B cell (primary cell): ENCODE data around the gene NSF. TPM values are rescaled to one million over a fixed set of nuclear protein-coding genes. Genes with fewer than 3 reads are reported as not detected.
"Not testable (repeated sequence)": the region's sequence is repeated elsewhere in the genome, so short reads cannot be mapped to it uniquely, and the experiment has no call there.

Experiments
- ATAC-seq: fragments of 200-7000 bp; cut with Tn5 transposase; one replicate; pipeline ENCODE4 v1.10.0; 2021; ENCODE audit warnings: low read depth, mild to moderate bottlenecking, moderate number of reproducible peaks, moderate library complexity
- CTCF ChIA-PET: fragments of 350-600 bp; sonication (Branson Sonifier 250); formaldehyde crosslinking; loops from one replicate; lab custom pipeline; 2021; ENCODE audit warnings: antibody characterized with exemption, inconsistent platforms; lab: Charles Lee
- POLR2A ChIA-PET: fragments of 350-600 bp; sonication (Branson Sonifier 250); formaldehyde crosslinking; loops from one replicate; lab custom pipeline; 2021; ENCODE audit warnings: antibody characterized with exemption; lab: Charles Lee
- DNase-seq: peaks from one replicate; pipeline ENCODE4 v3.0.0; 2013
- H2AFZ ChIP-seq: 2 replicates; pipeline ENCODE4 v1.6.1; 2012; ENCODE audit warnings: mild to moderate bottlenecking, low read depth, low read length; ENCODE audit not compliant: insufficient read depth, poor library complexity, severe bottlenecking
- H3K27ac ChIP-seq, 2 donors: 1 replicate in 1 of 2; 2 replicates in 1 of 2; pipeline ENCODE4 v1.5.1; 2012 to 2013; ENCODE audit warnings: low read length in 2 of 2, mild to moderate bottlenecking in 2 of 2, moderate library complexity in 1 of 2
- H3K27me3 ChIP-seq, 4 experiments: fragments of 200-600 bp in 1 of 4; sonication (generic) in 1 of 4; replicated peaks in 1 of 4; 1 replicate in 2 of 4; 2 replicates in 2 of 4; pipeline versions ENCODE4 v1.6.1 to v1.7.0; 2013 to 2016; ENCODE audit warnings: low read length in 3 of 4, mild to moderate bottlenecking in 2 of 4, mixed read lengths in 1 of 4, moderate library complexity in 1 of 4; ENCODE audit not compliant: insufficient read depth in 4 of 4, control insufficient read depth in 3 of 4; ENCODE audit errors: control extremely low read depth in 1 of 4
- H3K36me3 ChIP-seq, 2 experiments: replicated peaks in 1 of 2; 1 replicate in 1 of 2; 2 replicates in 1 of 2; pipeline versions ENCODE4 v1.6.1 to v1.7.1; 2013; ENCODE audit warnings: low read length in 1 of 2; ENCODE audit not compliant: insufficient read depth in 2 of 2, control insufficient read depth in 1 of 2; ENCODE audit errors: control extremely low read depth in 1 of 2, extremely low read depth in 1 of 2
- H3K4me1 ChIP-seq, 2 donors: fragments of 200-600 bp in 1 of 2; sonication (generic) in 1 of 2; 1 replicate in 1 of 2; 2 replicates in 1 of 2; pipeline versions ENCODE4 v1.5.1 to v1.6.1; 2013 to 2017; ENCODE audit warnings: low read length in 2 of 2; ENCODE audit not compliant: control insufficient read depth in 2 of 2, insufficient read depth in 2 of 2
- H3K4me2 ChIP-seq: replicated peaks from 2 replicates; pipeline ENCODE3; 2012; ENCODE audit warnings: mild to moderate bottlenecking, low read depth, low read length; ENCODE audit not compliant: poor library complexity, severe bottlenecking
- H3K4me3 ChIP-seq, 5 experiments: fragments of 200-600 bp in 1 of 5; sonication (generic) in 1 of 5; 1 replicate in 3 of 5; 2 replicates in 2 of 5; pipeline versions ENCODE4 v1.5.1 to v1.7.0; 2011 to 2016; ENCODE audit warnings: low read length in 4 of 5, mild to moderate bottlenecking in 4 of 5, low read depth in 2 of 5, control low read depth in 1 of 5, moderate library complexity in 1 of 5; ENCODE audit not compliant: insufficient read depth in 1 of 5; ENCODE audit errors: control extremely low read depth in 1 of 5, extremely low read depth in 1 of 5
- H3K79me2 ChIP-seq: fragments of 200-600 bp; sonication (generic); one replicate; pipeline ENCODE4 v1.6.0; 2016; ENCODE audit warnings: low read length; ENCODE audit not compliant: control insufficient read depth, insufficient read depth
- H3K9ac ChIP-seq: fragments of 200-600 bp; sonication (generic); 2 replicates; pipeline ENCODE4 v1.6.1; 2017; ENCODE audit warnings: mild to moderate bottlenecking, low read length, moderate library complexity
- H3K9me3 ChIP-seq, 3 donors: one replicate each; pipeline versions ENCODE4 v1.6.1 to v1.7.1; 2013; ENCODE audit warnings: low read length in 2 of 3; ENCODE audit not compliant: control insufficient read depth in 2 of 3, insufficient read depth in 1 of 3; ENCODE audit errors: control extremely low read depth in 1 of 3
- H4K20me1 ChIP-seq: 2 replicates; pipeline ENCODE4 v1.6.0; 2012; ENCODE audit warnings: mild to moderate bottlenecking, low read length; ENCODE audit not compliant: insufficient read depth, control insufficient read depth, poor library complexity, severe bottlenecking
- H3K27ac Mint-ChIP-seq: one replicate; pipeline ENCODE4 v1.8.0; 2021; ENCODE audit warnings: mixed read lengths
- H3K27me3 Mint-ChIP-seq: one replicate; pipeline ENCODE4 v1.8.0; 2021; ENCODE audit warnings: mixed read lengths
- H3K4me1 Mint-ChIP-seq: one replicate; pipeline ENCODE4 v1.8.0; 2021; ENCODE audit warnings: mixed read lengths
- H3K4me3 Mint-ChIP-seq: one replicate; pipeline ENCODE4 v1.8.0; 2021; ENCODE audit warnings: mixed read lengths
- H3K9me3 Mint-ChIP-seq: one replicate; pipeline ENCODE4 v1.8.0; 2022; ENCODE audit warnings: mixed read lengths; ENCODE audit not compliant: insufficient read depth
- CTCF ChIP-seq: fragments of 200-600 bp; IDR thresholded peaks from one replicate; pipeline ENCODE4 v1.8.0; 2022; ENCODE audit warnings: antibody characterized with exemption, mild to moderate bottlenecking
- EZH2 ChIP-seq: IDR thresholded peaks from 2 replicates; pipeline ENCODE4 v1.6.1; 2012; ENCODE audit warnings: borderline replicate concordance, low read depth, mild to moderate bottlenecking, moderate library complexity, low read length; ENCODE audit not compliant: insufficient read depth, poor library complexity, severe bottlenecking
- WGBS: methylation state at CpG from one replicate; pipeline ENCODE4 v1.1.5; 2013; ENCODE audit warnings: missing lambda C conversion rate; ENCODE audit not compliant: insufficient coverage; 5-methylcytosine and 5-hydroxymethylcytosine counted together
- intact Hi-C: fragments of 100-400 bp; cut with micrococcal nuclease; formaldehyde crosslinking; loops from one replicate; pipeline ENCODE4 v1.10.0; 2022
- polyA plus RNA-seq: library from polyadenylated mRNA; depleted of rRNA; stranded (reverse); fragments of >200 nt; gene quantifications from 2 replicates; pipeline ENCODE4 v1.2.3, GENCODE V29; 2012
- total RNA-seq, 2 donors: library from RNA; stranded (reverse); fragments of 120-200 nt in 1 of 2; gene quantifications; 1 replicate in 1 of 2; 2 replicates in 1 of 2; pipeline versions ENCODE4 v1.2.3 to v1.2.4, GENCODE V29; 2013 to 2022

Gene NSF
- total and polyA plus RNA-seq, 2 donors (not counting 1 experiment from before 2014, with no cell fraction given), result 10.9 to 91.0 TPM

GRCh38 chr17:46768896-46769295, 178.4 kb downstream of the NSF start:
- ATAC-seq, CTCF ChIA-PET, H3K27ac ChIP-seq, H4K20me1 ChIP-seq, H3K27ac Mint-ChIP-seq, H3K9ac ChIP-seq, H3K4me3 ChIP-seq, H3K9me3 ChIP-seq, intact Hi-C loops, H3K4me2 ChIP-seq, H2AFZ ChIP-seq, H3K9me3 Mint-ChIP-seq, H3K4me3 Mint-ChIP-seq, H3K27me3 Mint-ChIP-seq, H3K79me2 ChIP-seq, DNase-seq, H3K36me3 ChIP-seq: not testable (repeated sequence)
- POLR2A ChIA-PET, result interaction anchor here (0.7 kb wide), 1 partner anchor 394 kb away, joined by 5 read pairs; no protein-coding TSS in a partner anchor
- Histone ChIP-seq H3K4me1 (peaks cover 25 to 37% of the 10 kb centered on the region in 2 donors), H3K27me3 (peaks cover 0 to 26% (median 0%) of the 10 kb centered on the region in 4 experiments)
- 88% methylated on average over 11 of the region's 14 CpGs for WGBS
- H3K4me1 Mint-ChIP-seq, result peaks cover 27% of the 10 kb centered on the region

- peaks cover 0 to 29% (median 0%) of the 10 kb centered on the region in 4 experiments for H3K27me3 ChIP-seq
- no peak overlapping the region for H3K27ac ChIP-seq
- no peaks in the 10 kb centered on the region for H3K27me3 Mint-ChIP-seq
- POLR2A ChIA-PET, result no interaction called here
- intact Hi-C loops, result no loop called here
- peak; percentile 43 for DNase-seq
- no peak for ATAC-seq
- peak overlapping the region; percentile 80 for H3K4me3 Mint-ChIP-seq
- H3K4me3 ChIP-seq, result peak overlapping the region in 4 of 5 experiments; percentile 29 to 46 (median 43)
- peak overlapping the region; percentile 32 for H3K27ac Mint-ChIP-seq
- H3K4me1 ChIP-seq, result peaks cover 25 to 38% of the 10 kb centered on the region in 2 donors
- H3K4me2 ChIP-seq, result peak overlapping the region; percentile 89
- no peaks in the 10 kb centered on the region for H3K9me3 Mint-ChIP-seq
- H3K4me1 Mint-ChIP-seq, result peaks cover 28% of the 10 kb centered on the region
- CTCF ChIA-PET, result no interaction called here
- TF ChIP-seq CTCF (no peak), EZH2 (no peak)
- no peaks in the 10 kb centered on the region for H3K79me2 ChIP-seq
- 14% methylated on average over 54 of the region's 56 CpGs for WGBS
- no peaks in the 10 kb centered on the region for H3K36me3 ChIP-seq
- H3K9ac ChIP-seq, result peak overlapping the region; percentile 51
- H3K9me3 ChIP-seq, result peaks cover 0 to 4% (median 0%) of the 10 kb centered on the region in 3 donors
- peak overlapping the region; percentile 75 for H2AFZ ChIP-seq
- no peaks in the 10 kb centered on the region for H4K20me1 ChIP-seq
Observed at GRCh38 chr17:46769531-46770438, 179.3 kb downstream of the NSF start.
